ENCODE results near the gene LELP1.

The LELP1 gene

DNA sequence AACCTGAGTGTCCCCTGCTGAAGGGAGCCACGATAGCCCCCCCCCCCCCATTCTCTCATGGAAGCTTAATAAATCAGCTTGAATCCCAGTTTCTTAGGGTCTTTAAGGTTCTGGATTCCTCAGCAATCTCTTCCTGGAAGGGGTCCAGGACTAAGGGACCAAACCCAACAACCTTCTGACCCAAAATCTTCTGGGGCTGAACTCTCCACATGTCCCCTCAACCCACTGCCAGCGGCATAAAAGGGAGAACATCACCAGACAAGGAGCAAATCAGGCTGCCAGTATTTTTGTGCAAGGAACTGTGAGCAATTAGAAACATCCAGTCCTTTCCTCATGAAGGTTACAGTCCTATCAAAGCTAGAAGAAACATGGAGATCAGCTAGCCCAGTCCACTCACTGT lies 43.6 kb downstream of the LELP1 start:
- H3K9me3 ChIP-seq (ENCODE audit: insufficient read depth, low read length, severe bottlenecking) = no peaks in the 10 kb centered on the region
- H3K4me3 ChIP-seq (ENCODE audit: low read depth in 1 of 2, low read length in 2 of 2) = no peak overlapping the region
- no peak for ATAC-seq (ENCODE audit: insufficient read depth, low read depth)
- no peak overlapping the region for H3K9ac ChIP-seq (ENCODE audit: low read depth, low read length)
- H3K27me3 ChIP-seq (ENCODE audit: insufficient read depth, low read length, poor library complexity) = no peaks in the 10 kb centered on the region
- H4K20me1 ChIP-seq (ENCODE audit: insufficient read depth, low read length) = no peaks in the 10 kb centered on the region
- no peaks in the 10 kb centered on the region for H3K4me1 ChIP-seq (ENCODE audit: insufficient read depth, low read length)
- no peak overlapping the region for H3K27ac ChIP-seq (ENCODE audit: low read length)
- no peak overlapping the region for H3K4me2 ChIP-seq (ENCODE audit: insufficient read depth, low read length)
- TF ChIP-seq EZH2 (IDR thresholded peaks at IDR 0.05; ENCODE audit: borderline replicate concordance, low read depth, low read length, severe bottlenecking) = no peak
- TF ChIP-seq, protein P1, sequence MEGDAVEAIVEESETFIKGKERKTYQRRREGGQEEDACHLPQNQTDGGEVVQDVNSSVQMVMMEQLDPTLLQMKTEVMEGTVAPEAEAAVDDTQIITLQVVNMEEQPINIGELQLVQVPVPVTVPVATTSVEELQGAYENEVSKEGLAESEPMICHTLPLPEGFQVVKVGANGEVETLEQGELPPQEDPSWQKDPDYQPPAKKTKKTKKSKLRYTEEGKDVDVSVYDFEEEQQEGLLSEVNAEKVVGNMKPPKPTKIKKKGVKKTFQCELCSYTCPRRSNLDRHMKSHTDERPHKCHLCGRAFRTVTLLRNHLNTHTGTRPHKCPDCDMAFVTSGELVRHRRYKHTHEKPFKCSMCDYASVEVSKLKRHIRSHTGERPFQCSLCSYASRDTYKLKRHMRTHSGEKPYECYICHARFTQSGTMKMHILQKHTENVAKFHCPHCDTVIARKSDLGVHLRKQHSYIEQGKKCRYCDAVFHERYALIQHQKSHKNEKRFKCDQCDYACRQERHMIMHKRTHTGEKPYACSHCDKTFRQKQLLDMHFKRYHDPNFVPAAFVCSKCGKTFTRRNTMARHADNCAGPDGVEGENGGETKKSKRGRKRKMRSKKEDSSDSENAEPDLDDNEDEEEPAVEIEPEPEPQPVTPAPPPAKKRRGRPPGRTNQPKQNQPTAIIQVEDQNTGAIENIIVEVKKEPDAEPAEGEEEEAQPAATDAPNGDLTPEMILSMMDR (IDR thresholded peaks at IDR 0.05; ENCODE audit: borderline replicate concordance, extremely low read depth, low read length, poor library complexity, severe bottlenecking) = no peak
- no peak overlapping the region for H2AFZ ChIP-seq (ENCODE audit: low read depth, low read length)
- no peaks in the 10 kb centered on the region for H3K36me3 ChIP-seq (ENCODE audit: insufficient read depth, low read length)
- no peaks in the 10 kb centered on the region for H3K79me2 ChIP-seq (ENCODE audit: insufficient read depth, low read length)
- DNase-seq = no peak

- TF ChIP-seq EZH2 (IDR thresholded peaks at IDR 0.05; ENCODE audit: borderline replicate concordance, low read depth, low read length, severe bottlenecking) = no peak
- TF ChIP-seq, protein P1 (IDR thresholded peaks at IDR 0.05; ENCODE audit: borderline replicate concordance, extremely low read depth, low read length, poor library complexity, severe bottlenecking) = no peak
- Histone ChIP-seq H4K20me1 (ENCODE audit: insufficient read depth, low read length) (no peaks in the 10 kb centered on the region), H3K27me3 (ENCODE audit: insufficient read depth, low read length, poor library complexity) (no peaks in the 10 kb centered on the region), H3K4me3 (ENCODE audit: low read depth in 1 of 2, low read length in 2 of 2) (no peak overlapping the region), H3K79me2 (ENCODE audit: insufficient read depth, low read length) (no peaks in the 10 kb centered on the region), H3K27ac (ENCODE audit: low read length) (no peak overlapping the region), H3K4me1 (ENCODE audit: insufficient read depth, low read length) (no peaks in the 10 kb centered on the region), H3K9me3 (ENCODE audit: insufficient read depth, low read length, severe bottlenecking) (no peaks in the 10 kb centered on the region), H3K9ac (ENCODE audit: low read depth, low read length) (no peak overlapping the region), H2AFZ (ENCODE audit: low read depth, low read length) (no peak overlapping the region), H3K36me3 (ENCODE audit: insufficient read depth, low read length) (no peaks in the 10 kb centered on the region), H3K4me2 (ENCODE audit: insufficient read depth, low read length) (no peak overlapping the region)
- ATAC-seq (ENCODE audit: insufficient read depth, low read depth) = no peak
- DNase-seq = no peak
Observed at GRCh38 chr1:153248176-153248879, 45.1 kb downstream of the LELP1 start.

DNA sequence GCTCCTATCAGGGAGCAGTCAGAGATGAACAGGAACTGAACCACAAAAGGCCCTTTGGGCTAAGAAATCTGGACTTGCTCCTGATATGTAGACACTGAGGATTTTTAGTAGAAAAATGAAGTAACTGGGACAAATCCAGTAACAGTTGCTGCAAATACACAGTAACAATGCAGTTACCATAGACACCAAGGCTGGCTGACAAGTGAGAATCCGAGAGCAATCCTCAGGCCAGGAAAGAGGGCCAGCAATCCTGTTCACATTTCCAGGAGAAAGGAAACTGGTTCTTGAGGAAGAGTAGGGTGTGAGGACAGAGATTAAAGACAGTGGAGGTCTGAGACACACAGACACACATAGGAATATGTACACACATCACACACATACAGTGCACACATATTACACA lies 46.9 kb downstream of the LELP1 start:
- ATAC-seq (ENCODE audit: insufficient read depth, low read depth) = no peak
- H3K4me1 ChIP-seq (ENCODE audit: insufficient read depth, low read length) = no peaks in the 10 kb centered on the region
- H2AFZ ChIP-seq (ENCODE audit: low read depth, low read length) = no peak overlapping the region
- no peak overlapping the region for H3K4me3 ChIP-seq (ENCODE audit: low read depth in 1 of 2, low read length in 2 of 2)
- TF ChIP-seq, protein P1 (IDR thresholded peaks at IDR 0.05; ENCODE audit: borderline replicate concordance, extremely low read depth, low read length, poor library complexity, severe bottlenecking) = no peak
- TF ChIP-seq EZH2 (IDR thresholded peaks at IDR 0.05; ENCODE audit: borderline replicate concordance, low read depth, low read length, severe bottlenecking) = no peak
- no peaks in the 10 kb centered on the region for H4K20me1 ChIP-seq (ENCODE audit: insufficient read depth, low read length)
- H3K4me2 ChIP-seq (ENCODE audit: insufficient read depth, low read length) = no peak overlapping the region
- no peaks in the 10 kb centered on the region for H3K9me3 ChIP-seq (ENCODE audit: insufficient read depth, low read length, severe bottlenecking)
- no peak for DNase-seq
- no peaks in the 10 kb centered on the region for H3K79me2 ChIP-seq (ENCODE audit: insufficient read depth, low read length)
- H3K27ac ChIP-seq (ENCODE audit: low read length) = no peak overlapping the region
- no peak overlapping the region for H3K9ac ChIP-seq (ENCODE audit: low read depth, low read length)
- no peaks in the 10 kb centered on the region for H3K27me3 ChIP-seq (ENCODE audit: insufficient read depth, low read length, poor library complexity)
- no peaks in the 10 kb centered on the region for H3K36me3 ChIP-seq (ENCODE audit: insufficient read depth, low read length)
